ENCODE results near the gene FRY. TPM values are rescaled to one million over a fixed set of nuclear protein-coding genes. Genes with fewer than 3 reads are reported as not detected.

The FRY gene
- total RNA-seq, 2 donors from 2014 or later: 32.0 to 45.4 TPM

DNA sequence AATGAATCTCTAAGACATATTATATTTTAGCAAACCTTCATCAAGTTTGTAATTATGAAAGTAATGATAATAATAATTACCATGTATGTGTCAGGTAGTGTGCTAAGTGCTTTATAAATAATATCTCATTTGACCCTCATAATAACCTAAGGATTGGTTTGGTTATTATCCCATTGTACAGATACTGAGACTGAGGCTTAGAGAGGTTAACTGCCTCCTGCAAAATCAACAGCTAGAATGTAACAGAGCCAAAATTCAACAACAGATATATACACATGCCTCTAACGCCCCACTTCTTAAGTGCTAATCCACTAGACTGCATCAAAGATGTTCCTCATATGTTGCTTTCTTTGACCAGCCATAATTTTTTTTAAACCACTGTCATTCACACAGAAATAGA, 142.8 kb downstream of the FRY start:
- Histone ChIP-seq H3K27me3 (no peaks in the 10 kb centered on the region), H3K27ac (no peak overlapping the region), H3K36me3 (replicated peaks in 1 of 2; ENCODE audit: insufficient read depth in 1 of 2, low read depth in 2 of 2) (peaks cover 4 to 8% of the 10 kb centered on the region in 2 donors), H3K9me3 (no peaks in the 10 kb centered on the region), H3K4me3 (no peak overlapping the region), H3K4me1 (no peaks in the 10 kb centered on the region)
- 85 to 86% methylated on average over 1 of the region's 1 CpG for WGBS, 2 donors
- intact Hi-C loops (cut with DNase I): no loop called here
- ATAC-seq (no peak), DNase-seq (no peak)
- no peak for TF ChIP-seq CTCF (IDR thresholded peaks at IDR 0.05)
- TF ChIP-seq POLR2A (IDR thresholded peaks at IDR 0.05): no peak

GRCh38 chr13:32175307-32175706, 143.7 kb downstream of the FRY start:
- TF ChIP-seq CTCF (IDR thresholded peaks at IDR 0.05): no peak
- no peak for TF ChIP-seq POLR2A (IDR thresholded peaks at IDR 0.05)
- DNase-seq: no peak
- Histone ChIP-seq H3K4me3 (no peak overlapping the region), H3K27me3 (no peaks in the 10 kb centered on the region), H3K27ac (no peak overlapping the region), H3K4me1 (no peaks in the 10 kb centered on the region), H3K9me3 (no peaks in the 10 kb centered on the region), H3K36me3 (replicated peaks in 1 of 2; ENCODE audit: insufficient read depth in 1 of 2, low read depth in 2 of 2) (peaks cover 4 to 8% of the 10 kb centered on the region in 2 donors)
- intact Hi-C loops (cut with DNase I): no loop called here
- ATAC-seq: no peak
- WGBS, 2 donors: 69 to 75% methylated on average over 6 of the region's 6 CpGs

DNA sequence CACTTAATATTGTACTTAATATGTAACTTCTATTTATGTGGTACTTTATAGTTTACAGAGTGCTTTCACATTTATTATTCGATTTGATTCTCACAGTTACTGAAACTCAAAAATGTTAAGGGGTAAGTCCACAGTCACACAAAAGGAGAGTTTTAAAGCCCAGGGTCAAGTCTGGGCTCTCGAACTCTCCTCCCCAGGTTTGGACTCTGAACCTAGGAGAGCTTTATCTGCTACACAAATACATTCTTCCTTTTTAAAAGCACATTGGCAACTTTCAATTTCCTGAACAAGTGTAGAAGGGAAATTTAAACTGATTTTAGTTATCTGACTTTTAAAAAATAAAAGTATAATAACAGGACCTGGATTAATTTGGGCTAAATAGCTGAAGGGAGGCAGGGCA, 144.4 kb downstream of the FRY start:
- DNase-seq (no peak), ATAC-seq (no peak)
- Histone ChIP-seq H3K9me3 (no peaks in the 10 kb centered on the region), H3K36me3 (replicated peaks in 1 of 2; ENCODE audit: insufficient read depth in 1 of 2, low read depth in 2 of 2) (peaks cover 4 to 8% of the 10 kb centered on the region in 2 donors), H3K27ac (no peak overlapping the region), H3K4me3 (no peak overlapping the region), H3K4me1 (no peaks in the 10 kb centered on the region), H3K27me3 (no peaks in the 10 kb centered on the region)
- intact Hi-C loops (cut with DNase I): no loop called here
- TF ChIP-seq POLR2A (IDR thresholded peaks at IDR 0.05) (no peak), CTCF (IDR thresholded peaks at IDR 0.05) (no peak)
- 38 to 52% methylated on average over 2 of the region's 2 CpGs for WGBS, 2 donors

DNA sequence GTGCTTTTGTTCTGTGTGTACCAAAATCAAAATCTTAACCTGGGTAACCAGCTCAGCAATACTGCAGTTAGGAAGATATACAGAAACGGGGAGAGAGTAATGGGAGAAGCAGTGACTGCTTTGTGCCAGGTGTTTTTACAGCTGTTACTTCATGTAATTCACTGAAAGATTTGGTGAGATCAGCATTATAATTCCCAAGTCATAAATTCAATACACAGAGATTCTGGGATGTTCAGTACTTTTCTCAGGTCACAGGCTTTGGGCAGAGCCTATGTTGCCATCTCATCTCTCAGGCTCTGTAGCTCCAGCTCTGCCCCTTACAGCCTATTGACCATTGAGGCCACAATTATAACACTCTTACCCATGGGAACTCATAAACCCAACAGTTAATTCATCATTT, 145.1 kb downstream of the FRY start:
- ATAC-seq (no peak), DNase-seq (no peak)
- Histone ChIP-seq H3K36me3 (replicated peaks in 1 of 2; ENCODE audit: insufficient read depth in 1 of 2, low read depth in 2 of 2) (peaks cover 4 to 8% of the 10 kb centered on the region in 2 donors), H3K27me3 (no peaks in the 10 kb centered on the region), H3K27ac (no peak overlapping the region), H3K4me1 (no peaks in the 10 kb centered on the region), H3K9me3 (no peaks in the 10 kb centered on the region), H3K4me3 (no peak overlapping the region)
- intact Hi-C loops (cut with DNase I): no loop called here
- no peak for TF ChIP-seq CTCF (IDR thresholded peaks at IDR 0.05)
- TF ChIP-seq POLR2A (IDR thresholded peaks at IDR 0.05): no peak
- 50 to 71% methylated on average over 1 of the region's 1 CpG for WGBS, 2 donors

DNA sequence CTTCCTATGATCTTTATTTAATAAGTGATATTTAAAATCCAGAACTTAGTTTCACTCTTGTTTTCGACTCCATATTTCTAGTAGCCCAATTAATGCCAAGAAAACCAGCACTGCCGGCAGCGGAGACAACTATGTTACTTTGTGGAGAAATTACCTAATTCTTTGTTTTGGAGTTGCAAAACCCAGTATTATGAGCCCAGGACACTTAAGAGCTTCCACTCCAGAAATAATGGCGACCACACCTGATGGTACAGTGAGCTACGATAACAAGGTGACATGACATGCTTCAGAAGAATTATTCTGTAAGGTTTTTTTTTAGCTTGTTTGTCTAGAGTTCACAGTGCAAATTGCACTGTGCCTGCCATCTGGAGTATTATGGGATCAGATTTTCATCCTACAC, 147.2 kb downstream of the FRY start:
- WGBS, 2 donors: 95 to 98% methylated on average over 5 of the region's 5 CpGs
- no peak overlapping the region for H3K27ac ChIP-seq
- no peaks in the 10 kb centered on the region for H3K9me3 ChIP-seq
- DNase-seq: no peak
- ATAC-seq: no peak
- peaks cover 0 to 8% of the 10 kb centered on the region in 2 donors for H3K36me3 ChIP-seq (replicated peaks in 1 of 2; ENCODE audit: insufficient read depth in 1 of 2, low read depth in 2 of 2)
- H3K4me1 ChIP-seq: no peaks in the 10 kb centered on the region
- no peak for TF ChIP-seq POLR2A (IDR thresholded peaks at IDR 0.05)
- TF ChIP-seq CTCF (IDR thresholded peaks at IDR 0.05): no peak
- intact Hi-C loops (cut with DNase I): no loop called here
- no peaks in the 10 kb centered on the region for H3K27me3 ChIP-seq
- H3K4me3 ChIP-seq: no peak overlapping the region
